HepG2 (cell line): ENCODE measurements around the gene CAPRIN1.

Source experiments
- KDM1A ChIP-seq: IDR thresholded peaks from 2 replicates; pipeline ENCODE4 v1.6.1; 2016; ENCODE audit warnings: missing compliant biosample characterization
- MAFK ChIP-seq, 2 experiments: IDR thresholded peaks in 1 of 2; conservative IDR thresholded peaks in 1 of 2; 2 replicates each; pipeline ENCODE4 v1.6.1; 2011; ENCODE audit warnings: improper control_type of control experiment in 2 of 2, low read length in 2 of 2
- REXO4 ChIP-seq: sonication (generic); formaldehyde crosslinking; IDR thresholded peaks from 2 replicates; pipeline ENCODE4 v1.8.0; 2022; ENCODE audit warnings: missing genetic modification reagents, mild to moderate bottlenecking, borderline replicate concordance
- STAG1 ChIP-seq: sonication (generic); formaldehyde crosslinking; IDR thresholded peaks from 2 replicates; pipeline ENCODE4 v1.4.0; 2020; ENCODE audit warnings: missing genetic modification reagents
- ZFYVE20 ChIP-seq: sonication (generic); formaldehyde crosslinking; IDR thresholded peaks from 2 replicates; pipeline ENCODE4 v1.8.0; 2023; ENCODE audit warnings: low read depth, mild to moderate bottlenecking, moderate library complexity, missing genetic modification reagents, borderline replicate concordance
- ZNF781 ChIP-seq: sonication (generic); formaldehyde crosslinking; IDR thresholded peaks from 2 replicates; pipeline ENCODE4 v1.5.1; 2020; ENCODE audit warnings: borderline replicate concordance, mild to moderate bottlenecking, missing genetic modification reagents; ENCODE audit errors: not compliant biosample characterization
- TF ChIP-seq, protein P1 (sequence below): sonication (generic); formaldehyde crosslinking; IDR thresholded peaks from 2 replicates; pipeline ENCODE4 v1.5.0; 2020; ENCODE audit warnings: mild to moderate bottlenecking, low read depth, missing genetic modification reagents, borderline replicate concordance
- TF ChIP-seq, protein P2 (sequence below): IDR thresholded peaks from 2 replicates; pipeline ENCODE4 v1.6.1; 2016; ENCODE audit warnings: low read depth, missing genetic modification reagents, missing compliant biosample characterization
- TF ChIP-seq, protein P3 (sequence below): sonication (generic); formaldehyde crosslinking; IDR thresholded peaks from 2 replicates; pipeline ENCODE4 v1.5.0; 2020; ENCODE audit warnings: mild to moderate bottlenecking, missing genetic modification reagents, moderate library complexity
- TF ChIP-seq, protein P4 (sequence below): IDR thresholded peaks from 2 replicates; pipeline ENCODE4 v1.6.1; 2016
- TF ChIP-seq, protein P5 (sequence below): sonication (generic); formaldehyde crosslinking; IDR thresholded peaks from 2 replicates; pipeline ENCODE4 v1.4.0; 2020; ENCODE audit warnings: mild to moderate bottlenecking, missing genetic modification reagents

DNA sequence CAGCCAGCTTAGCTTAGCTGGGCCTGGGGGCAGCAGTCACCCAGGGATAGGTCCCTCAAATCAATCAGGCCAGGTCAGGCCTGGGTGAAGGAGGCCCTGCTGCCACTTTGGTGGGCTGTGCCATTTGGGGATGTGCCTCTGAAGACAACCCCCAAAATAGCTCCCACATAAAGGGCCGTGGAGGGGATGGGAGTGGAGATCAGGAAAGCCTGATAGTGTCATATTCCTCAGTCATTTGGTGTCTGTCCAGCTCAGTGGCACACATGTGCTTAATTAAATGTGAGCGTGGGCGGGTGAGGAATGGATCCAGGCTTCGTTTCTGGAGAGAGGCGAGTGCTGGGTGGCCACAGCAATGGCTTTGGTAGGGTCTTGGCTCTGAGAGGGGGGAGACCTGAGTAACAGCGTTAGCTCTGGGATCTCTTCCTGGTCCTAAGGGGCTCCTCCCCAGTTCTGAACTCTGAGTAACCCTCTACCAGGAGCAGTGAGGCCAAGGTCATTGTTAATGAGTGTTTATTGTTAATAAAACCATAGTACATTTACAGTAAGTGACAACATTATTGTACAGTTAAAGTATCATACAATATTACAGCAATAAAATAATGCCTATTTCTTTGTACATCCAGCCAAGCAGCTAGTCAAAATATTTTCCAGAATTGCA, 99.1 kb downstream of the CAPRIN1 start:
- TF ChIP-seq, protein P1, sequence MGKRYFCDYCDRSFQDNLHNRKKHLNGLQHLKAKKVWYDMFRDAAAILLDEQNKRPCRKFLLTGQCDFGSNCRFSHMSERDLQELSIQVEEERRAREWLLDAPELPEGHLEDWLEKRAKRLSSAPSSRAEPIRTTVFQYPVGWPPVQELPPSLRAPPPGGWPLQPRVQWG (CRISPR knock-in tag): no peak
- no peak for TF ChIP-seq ZNF781 (CRISPR knock-in tag)
- TF ChIP-seq REXO4 (CRISPR knock-in tag): no peak
- TF ChIP-seq, protein P2, sequence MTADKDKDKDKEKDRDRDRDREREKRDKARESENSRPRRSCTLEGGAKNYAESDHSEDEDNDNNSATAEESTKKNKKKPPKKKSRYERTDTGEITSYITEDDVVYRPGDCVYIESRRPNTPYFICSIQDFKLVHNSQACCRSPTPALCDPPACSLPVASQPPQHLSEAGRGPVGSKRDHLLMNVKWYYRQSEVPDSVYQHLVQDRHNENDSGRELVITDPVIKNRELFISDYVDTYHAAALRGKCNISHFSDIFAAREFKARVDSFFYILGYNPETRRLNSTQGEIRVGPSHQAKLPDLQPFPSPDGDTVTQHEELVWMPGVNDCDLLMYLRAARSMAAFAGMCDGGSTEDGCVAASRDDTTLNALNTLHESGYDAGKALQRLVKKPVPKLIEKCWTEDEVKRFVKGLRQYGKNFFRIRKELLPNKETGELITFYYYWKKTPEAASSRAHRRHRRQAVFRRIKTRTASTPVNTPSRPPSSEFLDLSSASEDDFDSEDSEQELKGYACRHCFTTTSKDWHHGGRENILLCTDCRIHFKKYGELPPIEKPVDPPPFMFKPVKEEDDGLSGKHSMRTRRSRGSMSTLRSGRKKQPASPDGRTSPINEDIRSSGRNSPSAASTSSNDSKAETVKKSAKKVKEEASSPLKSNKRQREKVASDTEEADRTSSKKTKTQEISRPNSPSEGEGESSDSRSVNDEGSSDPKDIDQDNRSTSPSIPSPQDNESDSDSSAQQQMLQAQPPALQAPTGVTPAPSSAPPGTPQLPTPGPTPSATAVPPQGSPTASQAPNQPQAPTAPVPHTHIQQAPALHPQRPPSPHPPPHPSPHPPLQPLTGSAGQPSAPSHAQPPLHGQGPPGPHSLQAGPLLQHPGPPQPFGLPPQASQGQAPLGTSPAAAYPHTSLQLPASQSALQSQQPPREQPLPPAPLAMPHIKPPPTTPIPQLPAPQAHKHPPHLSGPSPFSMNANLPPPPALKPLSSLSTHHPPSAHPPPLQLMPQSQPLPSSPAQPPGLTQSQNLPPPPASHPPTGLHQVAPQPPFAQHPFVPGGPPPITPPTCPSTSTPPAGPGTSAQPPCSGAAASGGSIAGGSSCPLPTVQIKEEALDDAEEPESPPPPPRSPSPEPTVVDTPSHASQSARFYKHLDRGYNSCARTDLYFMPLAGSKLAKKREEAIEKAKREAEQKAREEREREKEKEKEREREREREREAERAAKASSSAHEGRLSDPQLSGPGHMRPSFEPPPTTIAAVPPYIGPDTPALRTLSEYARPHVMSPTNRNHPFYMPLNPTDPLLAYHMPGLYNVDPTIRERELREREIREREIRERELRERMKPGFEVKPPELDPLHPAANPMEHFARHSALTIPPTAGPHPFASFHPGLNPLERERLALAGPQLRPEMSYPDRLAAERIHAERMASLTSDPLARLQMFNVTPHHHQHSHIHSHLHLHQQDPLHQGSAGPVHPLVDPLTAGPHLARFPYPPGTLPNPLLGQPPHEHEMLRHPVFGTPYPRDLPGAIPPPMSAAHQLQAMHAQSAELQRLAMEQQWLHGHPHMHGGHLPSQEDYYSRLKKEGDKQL (CRISPR knock-in tag): no peak
- TF ChIP-seq, protein P3, sequence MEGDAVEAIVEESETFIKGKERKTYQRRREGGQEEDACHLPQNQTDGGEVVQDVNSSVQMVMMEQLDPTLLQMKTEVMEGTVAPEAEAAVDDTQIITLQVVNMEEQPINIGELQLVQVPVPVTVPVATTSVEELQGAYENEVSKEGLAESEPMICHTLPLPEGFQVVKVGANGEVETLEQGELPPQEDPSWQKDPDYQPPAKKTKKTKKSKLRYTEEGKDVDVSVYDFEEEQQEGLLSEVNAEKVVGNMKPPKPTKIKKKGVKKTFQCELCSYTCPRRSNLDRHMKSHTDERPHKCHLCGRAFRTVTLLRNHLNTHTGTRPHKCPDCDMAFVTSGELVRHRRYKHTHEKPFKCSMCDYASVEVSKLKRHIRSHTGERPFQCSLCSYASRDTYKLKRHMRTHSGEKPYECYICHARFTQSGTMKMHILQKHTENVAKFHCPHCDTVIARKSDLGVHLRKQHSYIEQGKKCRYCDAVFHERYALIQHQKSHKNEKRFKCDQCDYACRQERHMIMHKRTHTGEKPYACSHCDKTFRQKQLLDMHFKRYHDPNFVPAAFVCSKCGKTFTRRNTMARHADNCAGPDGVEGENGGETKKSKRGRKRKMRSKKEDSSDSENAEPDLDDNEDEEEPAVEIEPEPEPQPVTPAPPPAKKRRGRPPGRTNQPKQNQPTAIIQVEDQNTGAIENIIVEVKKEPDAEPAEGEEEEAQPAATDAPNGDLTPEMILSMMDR (CRISPR knock-in tag): no peak
- TF ChIP-seq, protein P4, sequence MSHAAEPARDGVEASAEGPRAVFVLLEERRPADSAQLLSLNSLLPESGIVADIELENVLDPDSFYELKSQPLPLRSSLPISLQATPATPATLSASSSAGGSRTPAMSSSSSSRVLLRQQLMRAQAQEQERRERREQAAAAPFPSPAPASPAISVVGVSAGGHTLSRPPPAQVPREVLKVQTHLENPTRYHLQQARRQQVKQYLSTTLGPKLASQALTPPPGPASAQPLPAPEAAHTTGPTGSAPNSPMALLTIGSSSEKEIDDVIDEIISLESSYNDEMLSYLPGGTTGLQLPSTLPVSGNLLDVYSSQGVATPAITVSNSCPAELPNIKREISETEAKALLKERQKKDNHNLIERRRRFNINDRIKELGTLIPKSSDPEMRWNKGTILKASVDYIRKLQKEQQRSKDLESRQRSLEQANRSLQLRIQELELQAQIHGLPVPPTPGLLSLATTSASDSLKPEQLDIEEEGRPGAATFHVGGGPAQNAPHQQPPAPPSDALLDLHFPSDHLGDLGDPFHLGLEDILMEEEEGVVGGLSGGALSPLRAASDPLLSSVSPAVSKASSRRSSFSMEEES (CRISPR knock-in tag): no peak
- no peak for TF ChIP-seq KDM1A (CRISPR knock-in tag)
- TF ChIP-seq MAFK (conservative IDR thresholded peaks at IDR 0.05 in 1 of 2, IDR thresholded peaks at IDR 0.05 in 1 of 2; ENCODE audit: low read length in 2 of 2): no peak
- TF ChIP-seq ZFYVE20 (CRISPR knock-in tag): no peak
- no peak for TF ChIP-seq STAG1 (CRISPR knock-in tag)
- TF ChIP-seq, protein P5, sequence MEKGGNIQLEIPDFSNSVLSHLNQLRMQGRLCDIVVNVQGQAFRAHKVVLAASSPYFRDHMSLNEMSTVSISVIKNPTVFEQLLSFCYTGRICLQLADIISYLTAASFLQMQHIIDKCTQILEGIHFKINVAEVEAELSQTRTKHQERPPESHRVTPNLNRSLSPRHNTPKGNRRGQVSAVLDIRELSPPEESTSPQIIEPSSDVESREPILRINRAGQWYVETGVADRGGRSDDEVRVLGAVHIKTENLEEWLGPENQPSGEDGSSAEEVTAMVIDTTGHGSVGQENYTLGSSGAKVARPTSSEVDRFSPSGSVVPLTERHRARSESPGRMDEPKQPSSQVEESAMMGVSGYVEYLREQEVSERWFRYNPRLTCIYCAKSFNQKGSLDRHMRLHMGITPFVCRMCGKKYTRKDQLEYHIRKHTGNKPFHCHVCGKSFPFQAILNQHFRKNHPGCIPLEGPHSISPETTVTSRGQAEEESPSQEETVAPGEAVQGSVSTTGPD (CRISPR knock-in tag): no peak
